Measurements from ENCODE around the gene CEMIP2. TPM values are rescaled to one million over a fixed set of nuclear protein-coding genes. Genes with fewer than 3 reads are reported as not detected.
A peak's percentile ranks its signal among the peaks of the same experiment; 100 is the strongest.

The CEMIP2 gene
- total RNA-seq, 1 experiment from 2014 or later, result 28.4 TPM

DNA sequence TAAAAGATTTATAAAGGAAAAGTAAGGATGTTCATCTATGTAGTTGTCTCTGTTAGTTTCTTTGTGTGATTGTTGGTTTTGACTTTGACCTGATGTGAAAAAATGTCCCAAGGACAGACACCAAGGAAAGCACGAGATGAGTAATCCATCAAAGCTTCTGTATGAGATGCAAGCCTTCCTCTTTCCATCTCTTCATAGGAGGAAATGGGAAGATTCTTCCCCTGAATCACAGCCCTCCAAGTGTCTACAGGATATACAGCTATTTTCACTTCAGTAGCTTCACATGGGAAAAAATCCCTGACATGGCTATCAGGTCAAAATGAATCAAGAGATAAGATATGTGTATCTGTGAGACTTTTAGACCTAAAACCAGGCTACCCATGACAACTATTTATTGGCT lies 29.0 kb upstream of the CEMIP2 start:
- H3K4me3 Mint-ChIP-seq (ENCODE audit: unreplicated experiment), result no peak overlapping the region
- no peak for DNase-seq
- no peaks in the 10 kb centered on the region for H3K27me3 ChIP-seq (replicated peaks; ENCODE audit: control insufficient read depth, insufficient read depth, low read length)
- no peaks in the 10 kb centered on the region for H3K9me3 ChIP-seq
- ChIA-PET POLR2A (no interaction called here), CTCF (no interaction called here)
- H3K27me3 Mint-ChIP-seq (ENCODE audit: insufficient read depth, unreplicated experiment), result no peaks in the 10 kb centered on the region
- 0 out of 2 replicates have a peak, but pooled peaks cover 4% of the 10 kb centered on the region for H3K4me1 ChIP-seq
- H3K4me3 ChIP-seq (ENCODE audit: low read depth, low read length), result no peak overlapping the region
- no peaks in the 10 kb centered on the region for H3K4me1 Mint-ChIP-seq (ENCODE audit: low read depth, unreplicated experiment)
- H3K36me3 ChIP-seq (ENCODE audit: control insufficient read depth, insufficient read depth, low read length), result no peaks in the 10 kb centered on the region
- TF ChIP-seq, protein P1, sequence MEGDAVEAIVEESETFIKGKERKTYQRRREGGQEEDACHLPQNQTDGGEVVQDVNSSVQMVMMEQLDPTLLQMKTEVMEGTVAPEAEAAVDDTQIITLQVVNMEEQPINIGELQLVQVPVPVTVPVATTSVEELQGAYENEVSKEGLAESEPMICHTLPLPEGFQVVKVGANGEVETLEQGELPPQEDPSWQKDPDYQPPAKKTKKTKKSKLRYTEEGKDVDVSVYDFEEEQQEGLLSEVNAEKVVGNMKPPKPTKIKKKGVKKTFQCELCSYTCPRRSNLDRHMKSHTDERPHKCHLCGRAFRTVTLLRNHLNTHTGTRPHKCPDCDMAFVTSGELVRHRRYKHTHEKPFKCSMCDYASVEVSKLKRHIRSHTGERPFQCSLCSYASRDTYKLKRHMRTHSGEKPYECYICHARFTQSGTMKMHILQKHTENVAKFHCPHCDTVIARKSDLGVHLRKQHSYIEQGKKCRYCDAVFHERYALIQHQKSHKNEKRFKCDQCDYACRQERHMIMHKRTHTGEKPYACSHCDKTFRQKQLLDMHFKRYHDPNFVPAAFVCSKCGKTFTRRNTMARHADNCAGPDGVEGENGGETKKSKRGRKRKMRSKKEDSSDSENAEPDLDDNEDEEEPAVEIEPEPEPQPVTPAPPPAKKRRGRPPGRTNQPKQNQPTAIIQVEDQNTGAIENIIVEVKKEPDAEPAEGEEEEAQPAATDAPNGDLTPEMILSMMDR (IDR thresholded peaks at IDR 0.05; ENCODE audit: insufficient read depth in 1 of 2, low read depth in 1 of 2, low read length in 1 of 2, severe bottlenecking in 1 of 2, unreplicated experiment in 1 of 2), result no peak
- no TSS peak for BruUV-seq (replicated peaks)
- no peaks in the 10 kb centered on the region for H3K9me3 Mint-ChIP-seq (ENCODE audit: unreplicated experiment)
- no peaks in the 10 kb centered on the region for H3K36me3 Mint-ChIP-seq (ENCODE audit: insufficient read depth, unreplicated experiment)
- no peak overlapping the region for H3K27ac Mint-ChIP-seq (ENCODE audit: unreplicated experiment)
- intact Hi-C loops (cut with micrococcal nuclease; ENCODE audit: unreplicated experiment), result no loop called here

DNA sequence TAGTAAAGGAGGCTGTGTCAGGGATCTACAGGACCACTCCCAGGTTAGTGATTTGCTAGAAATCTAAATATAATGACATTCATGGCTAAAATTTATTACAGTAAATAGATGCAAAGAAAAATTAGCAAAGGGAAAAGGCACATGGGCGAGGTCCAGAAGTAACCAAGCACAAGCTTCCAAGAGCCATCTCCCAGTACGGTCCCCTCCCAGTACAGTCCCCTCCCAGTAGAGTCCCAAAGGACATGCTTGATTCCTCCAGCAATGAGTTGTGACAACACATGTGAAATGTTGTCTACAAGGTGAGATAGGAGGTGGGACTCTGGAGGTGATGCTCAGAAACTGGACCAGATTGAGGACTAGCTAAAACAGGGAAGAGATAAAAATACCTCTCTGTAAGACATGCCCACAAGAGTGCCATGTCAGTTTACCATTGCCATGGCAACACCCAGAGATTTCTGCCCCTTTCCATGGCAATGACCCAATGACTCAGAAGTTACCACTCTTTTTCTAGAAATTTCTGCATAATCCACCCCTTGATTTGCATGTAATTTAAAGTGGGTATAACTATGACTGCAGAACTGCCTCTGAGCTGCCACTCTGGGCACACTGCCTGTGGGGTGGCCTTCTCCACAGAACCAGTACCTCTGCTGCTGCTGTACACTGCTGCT lies 27.9 kb upstream of the CEMIP2 start:
- Mint-ChIP-seq H3K9me3 (ENCODE audit: unreplicated experiment) (no peaks in the 10 kb centered on the region), H3K36me3 (ENCODE audit: insufficient read depth, unreplicated experiment) (no peaks in the 10 kb centered on the region), H3K4me3 (ENCODE audit: unreplicated experiment) (no peak overlapping the region), H3K27ac (ENCODE audit: unreplicated experiment) (no peak overlapping the region), H3K27me3 (ENCODE audit: insufficient read depth, unreplicated experiment) (no peaks in the 10 kb centered on the region), H3K4me1 (ENCODE audit: low read depth, unreplicated experiment) (peaks cover 6% of the 10 kb centered on the region)
- BruUV-seq (replicated peaks), result no TSS peak
- TF ChIP-seq, protein P1 (IDR thresholded peaks at IDR 0.05; ENCODE audit: insufficient read depth in 1 of 2, low read depth in 1 of 2, low read length in 1 of 2, severe bottlenecking in 1 of 2, unreplicated experiment in 1 of 2), result no peak
- intact Hi-C loops (cut with micrococcal nuclease; ENCODE audit: unreplicated experiment), result no loop called here
- Histone ChIP-seq H3K4me1 (0 out of 2 replicates have a peak, but pooled peaks cover 4% of the 10 kb centered on the region), H3K4me3 (ENCODE audit: low read depth, low read length) (no peak overlapping the region), H3K9me3 (no peaks in the 10 kb centered on the region), H3K27me3 (replicated peaks; ENCODE audit: control insufficient read depth, insufficient read depth, low read length) (no peaks in the 10 kb centered on the region), H3K36me3 (ENCODE audit: control insufficient read depth, insufficient read depth, low read length) (no peaks in the 10 kb centered on the region)
- ChIA-PET POLR2A (no interaction called here), CTCF (no interaction called here)
- DNase-seq, result no peak

DNA sequence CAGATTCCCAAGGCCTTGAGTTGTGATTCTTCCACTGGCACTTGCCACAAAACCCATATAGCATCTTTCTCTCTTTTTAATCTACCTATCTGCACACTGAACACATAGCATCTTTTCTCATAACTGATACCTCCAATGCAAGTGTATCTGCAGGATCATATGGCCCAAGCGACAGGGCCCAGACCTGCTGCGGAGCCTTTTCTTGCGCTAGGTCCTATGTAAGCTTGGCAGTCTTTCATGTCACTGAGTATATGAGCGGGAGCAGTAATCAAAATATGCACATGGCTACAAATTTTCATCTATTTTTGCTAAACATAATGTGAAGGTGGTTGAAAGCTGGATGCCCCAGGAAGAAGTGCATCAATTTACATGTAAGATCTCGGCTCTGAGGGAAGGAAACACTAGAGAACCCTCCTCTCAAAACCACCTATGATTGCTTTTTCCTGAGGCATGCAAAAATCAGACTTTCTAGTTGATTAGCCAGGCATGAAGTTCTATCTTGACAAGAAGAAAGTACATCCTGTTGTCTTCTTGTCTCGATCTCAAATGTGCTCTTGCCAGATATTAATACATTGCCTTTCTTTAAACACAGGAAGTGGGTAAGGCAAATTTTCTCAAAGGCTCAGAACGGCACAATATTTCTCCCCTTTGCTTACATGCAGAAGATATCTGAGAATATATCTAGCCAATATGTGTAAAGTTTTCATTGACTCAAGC lies 26.9 kb upstream of the CEMIP2 start:
- no peak overlapping the region for H3K4me3 Mint-ChIP-seq (ENCODE audit: unreplicated experiment)
- ChIA-PET POLR2A (no interaction called here), CTCF (no interaction called here)
- H3K36me3 Mint-ChIP-seq (ENCODE audit: insufficient read depth, unreplicated experiment), result no peaks in the 10 kb centered on the region
- no peaks in the 10 kb centered on the region for H3K27me3 ChIP-seq (replicated peaks; ENCODE audit: control insufficient read depth, insufficient read depth, low read length)
- no peak overlapping the region for H3K4me3 ChIP-seq (ENCODE audit: low read depth, low read length)
- no TSS peak for BruUV-seq (replicated peaks)
- no peaks in the 10 kb centered on the region for H3K9me3 Mint-ChIP-seq (ENCODE audit: unreplicated experiment)
- intact Hi-C loops (cut with micrococcal nuclease; ENCODE audit: unreplicated experiment), result no loop called here
- H3K9me3 ChIP-seq, result no peaks in the 10 kb centered on the region
- TF ChIP-seq, protein P1 (IDR thresholded peaks at IDR 0.05; ENCODE audit: insufficient read depth in 1 of 2, low read depth in 1 of 2, low read length in 1 of 2, severe bottlenecking in 1 of 2, unreplicated experiment in 1 of 2), result no peak
- 0 out of 2 replicates have a peak, but pooled peaks cover 4% of the 10 kb centered on the region for H3K4me1 ChIP-seq
- peak overlapping the region; percentile 70 for H3K27ac Mint-ChIP-seq (ENCODE audit: unreplicated experiment)
- peaks cover 6% of the 10 kb centered on the region for H3K4me1 Mint-ChIP-seq (ENCODE audit: low read depth, unreplicated experiment)
- H3K27me3 Mint-ChIP-seq (ENCODE audit: insufficient read depth, unreplicated experiment), result no peaks in the 10 kb centered on the region
- DNase-seq, result no peak
- no peaks in the 10 kb centered on the region for H3K36me3 ChIP-seq (ENCODE audit: control insufficient read depth, insufficient read depth, low read length)

Measured in Caco-2 (cell line).